ENCODE data around the gene RNU1-3. TPM values are rescaled to one million over a fixed set of nuclear protein-coding genes. Genes with fewer than 3 reads are reported as not detected.
"Not testable (repeated sequence)": the region's sequence is repeated elsewhere in the genome, so short reads cannot be mapped to it uniquely, and the experiment has no call there.

RNU1-3 gene
- total and polyA plus RNA-seq, 5 donors from 2014 or later, result 23.7 to 3,278 TPM; not detected in 3

GRCh38 chr1:16643001-16643411 is 23.7 kb downstream of the RNU1-3 start:
- H3K27me3 Mint-ChIP-seq; H3K9me3 ChIP-seq (ENCODE audit: control insufficient read depth in 2 of 2, low read length in 2 of 2); H3K4me3 Mint-ChIP-seq; H3K4me1 Mint-ChIP-seq; H3K27ac Mint-ChIP-seq; H3K27me3 ChIP-seq (ENCODE audit: control insufficient read depth, insufficient read depth, low read length); H3K27ac ChIP-seq (ENCODE audit: insufficient read depth, low read length, poor library complexity, severe bottlenecking); ATAC-seq (ENCODE audit: low read depth in 2 of 2); H3K36me3 Mint-ChIP-seq; H3K9me3 Mint-ChIP-seq: not testable (repeated sequence)
- DNase-seq, result peak in 1 of 3 donors; percentile 5
- peak overlapping the region; percentile 92 for H3K4me3 ChIP-seq (ENCODE audit: low read depth, low read length)
- peaks cover 32% of the 10 kb centered on the region for H3K4me1 ChIP-seq (ENCODE audit: control insufficient read depth, insufficient read depth, low read length, poor library complexity, severe bottlenecking)
- peaks cover 11% of the 10 kb centered on the region for H3K36me3 ChIP-seq (ENCODE audit: control insufficient read depth, insufficient read depth, low read length)

DNA sequence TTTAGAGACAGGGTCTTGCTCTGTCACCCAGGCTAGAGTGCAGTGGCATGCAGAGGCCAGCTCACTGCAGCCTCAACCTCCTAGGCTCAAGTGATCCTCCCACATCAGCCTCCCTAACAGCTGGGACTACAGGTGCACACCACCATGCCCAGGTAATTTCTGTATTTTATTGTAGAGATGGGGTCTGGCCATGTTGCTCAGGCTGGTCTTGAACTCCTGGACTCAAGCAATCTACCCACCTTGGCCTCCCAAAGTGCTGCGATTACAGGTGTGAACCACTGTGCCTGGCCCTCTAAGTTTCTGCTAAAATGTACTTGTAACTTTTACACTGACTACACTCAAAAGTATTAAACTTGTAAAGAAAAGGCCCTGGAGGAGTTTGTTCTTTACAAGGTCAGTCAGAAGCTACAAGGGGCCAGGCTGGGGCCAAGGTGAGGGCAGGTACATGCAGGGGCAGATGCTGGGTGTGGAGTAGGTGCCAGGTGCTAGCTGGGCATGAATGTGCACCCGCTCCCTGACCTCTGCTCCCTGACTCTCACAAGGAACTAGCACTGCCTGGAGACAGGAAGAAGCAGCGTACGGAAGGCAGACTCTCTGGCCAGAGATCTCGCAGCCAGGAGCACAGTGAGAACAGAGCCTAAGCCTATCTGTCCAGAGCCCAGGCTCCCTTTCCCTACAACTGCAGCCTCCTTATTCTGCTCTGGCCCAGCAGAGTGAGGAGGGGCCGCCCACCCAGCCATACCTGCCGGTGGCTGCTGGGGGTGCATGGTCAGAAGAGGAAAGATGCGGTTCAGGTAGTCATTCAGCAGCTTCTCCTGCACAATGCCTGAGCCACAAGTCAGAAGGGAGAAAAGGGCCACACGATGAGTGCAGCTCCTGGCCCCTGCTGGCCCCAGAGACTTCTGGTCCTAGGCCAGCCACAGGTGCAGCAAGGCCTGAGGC is 24.5 kb downstream of the RNU1-3 start:
- not testable (repeated sequence) for H3K4me3 Mint-ChIP-seq; H3K27ac ChIP-seq (ENCODE audit: insufficient read depth, low read length, poor library complexity, severe bottlenecking); ATAC-seq (ENCODE audit: low read depth in 2 of 2); H3K4me1 Mint-ChIP-seq; H3K9me3 Mint-ChIP-seq; H3K27me3 ChIP-seq (ENCODE audit: control insufficient read depth, insufficient read depth, low read length); H3K9me3 ChIP-seq (ENCODE audit: control insufficient read depth in 2 of 2, low read length in 2 of 2); H3K27ac Mint-ChIP-seq; H3K36me3 Mint-ChIP-seq; H3K27me3 Mint-ChIP-seq; H3K4me3 ChIP-seq (ENCODE audit: low read depth, low read length)
- peak in 1 of 3 donors; percentile 1 for DNase-seq
- peaks cover 32% of the 10 kb centered on the region for H3K4me1 ChIP-seq (ENCODE audit: control insufficient read depth, insufficient read depth, low read length, poor library complexity, severe bottlenecking)
- H3K36me3 ChIP-seq (ENCODE audit: control insufficient read depth, insufficient read depth, low read length), result peaks cover 11% of the 10 kb centered on the region

GRCh38 chr1:16641159-16641975 is 25.4 kb downstream of the RNU1-3 start:
- ATAC-seq (ENCODE audit: low read depth in 2 of 2); H3K4me3 ChIP-seq (ENCODE audit: low read depth, low read length); H3K9me3 Mint-ChIP-seq; H3K9me3 ChIP-seq (ENCODE audit: control insufficient read depth in 2 of 2, low read length in 2 of 2); H3K36me3 Mint-ChIP-seq; H3K27me3 Mint-ChIP-seq; DNase-seq; H3K27ac Mint-ChIP-seq; H3K27me3 ChIP-seq (ENCODE audit: control insufficient read depth, insufficient read depth, low read length); H3K4me1 Mint-ChIP-seq; H3K4me3 Mint-ChIP-seq; H3K27ac ChIP-seq (ENCODE audit: insufficient read depth, low read length, poor library complexity, severe bottlenecking): not testable (repeated sequence)
- H3K36me3 ChIP-seq (ENCODE audit: control insufficient read depth, insufficient read depth, low read length), result peaks cover 15% of the 10 kb centered on the region
- H3K4me1 ChIP-seq (ENCODE audit: control insufficient read depth, insufficient read depth, low read length, poor library complexity, severe bottlenecking), result peaks cover 32% of the 10 kb centered on the region

DNA sequence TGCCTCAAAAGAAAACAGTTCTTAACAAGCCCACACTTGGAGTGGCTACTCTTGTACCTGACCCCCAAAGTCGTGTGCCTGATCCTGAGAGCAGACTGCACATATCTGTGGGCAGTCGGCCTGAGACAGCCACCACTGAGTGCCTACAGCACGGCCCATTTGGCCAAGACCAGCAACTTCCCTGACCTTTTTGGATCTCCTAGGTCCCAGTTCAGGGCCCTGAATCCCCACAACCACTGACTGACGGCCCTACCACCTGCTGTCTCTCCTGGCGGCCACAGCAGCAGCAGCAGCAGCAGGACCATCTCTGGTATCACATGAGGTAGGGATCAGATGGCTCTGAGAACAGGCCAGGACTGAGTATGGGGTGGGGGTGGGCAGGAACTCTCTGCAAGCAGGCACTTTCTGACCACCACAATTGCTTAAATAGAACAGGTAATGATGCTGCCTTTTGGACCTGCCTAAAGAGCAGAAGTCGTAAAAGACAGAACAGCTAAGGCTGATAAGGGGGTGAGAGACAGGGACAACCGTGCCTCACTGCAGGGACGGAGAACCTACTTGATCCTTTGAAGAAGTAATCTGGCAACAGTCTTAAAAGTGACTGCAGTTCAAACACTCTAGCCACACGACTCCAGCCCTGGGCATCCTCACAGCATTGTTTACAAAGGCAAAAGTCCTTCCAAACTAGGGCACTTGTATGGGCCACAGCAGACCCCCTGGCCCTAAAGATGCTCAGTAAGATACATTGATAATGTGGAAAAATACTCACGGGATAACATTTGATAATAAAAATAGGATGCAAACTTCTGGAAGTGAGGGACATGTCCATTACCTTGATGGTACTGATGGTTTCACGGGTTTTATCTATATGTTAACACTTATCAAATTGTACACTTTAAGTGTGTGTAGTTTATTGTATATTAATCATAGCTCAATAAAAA is 27.4 kb downstream of the RNU1-3 start:
- H3K9me3 ChIP-seq (ENCODE audit: control insufficient read depth in 2 of 2, low read length in 2 of 2); H3K4me3 Mint-ChIP-seq; ATAC-seq (ENCODE audit: low read depth in 2 of 2); H3K27me3 Mint-ChIP-seq; H3K4me1 Mint-ChIP-seq; H3K27me3 ChIP-seq (ENCODE audit: control insufficient read depth, insufficient read depth, low read length); H3K27ac Mint-ChIP-seq; H3K36me3 Mint-ChIP-seq; H3K27ac ChIP-seq (ENCODE audit: insufficient read depth, low read length, poor library complexity, severe bottlenecking); H3K9me3 Mint-ChIP-seq; H3K4me3 ChIP-seq (ENCODE audit: low read depth, low read length): not testable (repeated sequence)
- Histone ChIP-seq H3K4me1 (ENCODE audit: control insufficient read depth, insufficient read depth, low read length, poor library complexity, severe bottlenecking) (peaks cover 21% of the 10 kb centered on the region), H3K36me3 (ENCODE audit: control insufficient read depth, insufficient read depth, low read length) (peaks cover 21% of the 10 kb centered on the region)
- peak in 1 of 3 donors; percentile 4 for DNase-seq

GRCh38 chr1:16637941-16638778 is 28.6 kb downstream of the RNU1-3 start:
- peaks cover 33% of the 10 kb centered on the region for H3K36me3 ChIP-seq (ENCODE audit: control insufficient read depth, insufficient read depth, low read length)
- not testable (repeated sequence) for H3K4me1 ChIP-seq (ENCODE audit: control insufficient read depth, insufficient read depth, low read length, poor library complexity, severe bottlenecking); ATAC-seq (ENCODE audit: low read depth in 2 of 2); H3K27me3 Mint-ChIP-seq; H3K27me3 ChIP-seq (ENCODE audit: control insufficient read depth, insufficient read depth, low read length); H3K9me3 Mint-ChIP-seq; H3K27ac Mint-ChIP-seq; H3K27ac ChIP-seq (ENCODE audit: insufficient read depth, low read length, poor library complexity, severe bottlenecking); H3K9me3 ChIP-seq (ENCODE audit: control insufficient read depth in 2 of 2, low read length in 2 of 2); H3K4me3 Mint-ChIP-seq; H3K4me3 ChIP-seq (ENCODE audit: low read depth, low read length); H3K4me1 Mint-ChIP-seq
- DNase-seq, result peak in 1 of 3 donors; percentile 10
- peaks cover 12% of the 10 kb centered on the region for H3K36me3 Mint-ChIP-seq

DNA sequence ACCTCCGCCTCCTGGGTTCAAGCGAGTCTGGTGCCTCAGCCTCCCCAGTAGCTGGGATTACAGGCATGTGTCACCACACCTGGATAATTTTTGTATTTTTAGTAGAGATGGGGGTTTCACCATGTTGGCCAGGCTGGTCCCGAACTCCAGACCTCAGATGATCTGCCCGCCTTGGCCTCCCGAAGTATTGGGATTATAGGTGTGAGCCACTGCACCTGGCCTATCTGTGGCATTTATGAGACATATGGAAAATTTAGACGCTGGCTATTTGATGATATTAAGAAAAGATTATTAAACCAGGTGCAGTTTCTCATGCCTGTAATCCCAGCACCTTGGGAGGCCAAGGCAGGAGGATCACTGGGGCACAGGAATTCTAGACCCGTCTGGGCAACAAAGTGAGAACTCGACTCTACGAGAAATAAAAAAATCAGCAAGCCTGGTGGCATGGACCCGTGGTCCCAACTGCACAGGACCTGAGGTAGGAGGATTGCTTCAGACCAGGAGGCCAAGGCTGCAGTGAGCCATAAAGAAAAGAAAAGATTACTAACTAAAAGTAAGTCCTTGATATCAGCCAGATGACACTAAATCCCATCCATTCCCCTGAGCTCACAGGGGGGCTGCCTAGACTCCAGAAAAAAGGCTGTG is 30.1 kb downstream of the RNU1-3 start:
- not testable (repeated sequence) for H3K27ac Mint-ChIP-seq; H3K27ac ChIP-seq (ENCODE audit: insufficient read depth, low read length, poor library complexity, severe bottlenecking); H3K9me3 Mint-ChIP-seq; H3K4me1 Mint-ChIP-seq; H3K9me3 ChIP-seq (ENCODE audit: control insufficient read depth in 2 of 2, low read length in 2 of 2); H3K4me1 ChIP-seq (ENCODE audit: control insufficient read depth, insufficient read depth, low read length, poor library complexity, severe bottlenecking); H3K27me3 Mint-ChIP-seq; H3K27me3 ChIP-seq (ENCODE audit: control insufficient read depth, insufficient read depth, low read length); H3K4me3 Mint-ChIP-seq; ATAC-seq (ENCODE audit: low read depth in 2 of 2); H3K4me3 ChIP-seq (ENCODE audit: low read depth, low read length)
- DNase-seq, result peak in 1 of 3 donors; percentile 1
- H3K36me3 Mint-ChIP-seq, result peaks cover 27% of the 10 kb centered on the region
- H3K36me3 ChIP-seq (ENCODE audit: control insufficient read depth, insufficient read depth, low read length), result peaks cover 47% of the 10 kb centered on the region
